SIG-M5 (cell line): ENCODE data around the gene BPIFB1.

ENCODE experiments used
- DNase-seq: peaks from one replicate; lab custom pipeline; 2025; lab: John Stamatoyannopoulos, UW

Gene BPIFB1

DNA sequence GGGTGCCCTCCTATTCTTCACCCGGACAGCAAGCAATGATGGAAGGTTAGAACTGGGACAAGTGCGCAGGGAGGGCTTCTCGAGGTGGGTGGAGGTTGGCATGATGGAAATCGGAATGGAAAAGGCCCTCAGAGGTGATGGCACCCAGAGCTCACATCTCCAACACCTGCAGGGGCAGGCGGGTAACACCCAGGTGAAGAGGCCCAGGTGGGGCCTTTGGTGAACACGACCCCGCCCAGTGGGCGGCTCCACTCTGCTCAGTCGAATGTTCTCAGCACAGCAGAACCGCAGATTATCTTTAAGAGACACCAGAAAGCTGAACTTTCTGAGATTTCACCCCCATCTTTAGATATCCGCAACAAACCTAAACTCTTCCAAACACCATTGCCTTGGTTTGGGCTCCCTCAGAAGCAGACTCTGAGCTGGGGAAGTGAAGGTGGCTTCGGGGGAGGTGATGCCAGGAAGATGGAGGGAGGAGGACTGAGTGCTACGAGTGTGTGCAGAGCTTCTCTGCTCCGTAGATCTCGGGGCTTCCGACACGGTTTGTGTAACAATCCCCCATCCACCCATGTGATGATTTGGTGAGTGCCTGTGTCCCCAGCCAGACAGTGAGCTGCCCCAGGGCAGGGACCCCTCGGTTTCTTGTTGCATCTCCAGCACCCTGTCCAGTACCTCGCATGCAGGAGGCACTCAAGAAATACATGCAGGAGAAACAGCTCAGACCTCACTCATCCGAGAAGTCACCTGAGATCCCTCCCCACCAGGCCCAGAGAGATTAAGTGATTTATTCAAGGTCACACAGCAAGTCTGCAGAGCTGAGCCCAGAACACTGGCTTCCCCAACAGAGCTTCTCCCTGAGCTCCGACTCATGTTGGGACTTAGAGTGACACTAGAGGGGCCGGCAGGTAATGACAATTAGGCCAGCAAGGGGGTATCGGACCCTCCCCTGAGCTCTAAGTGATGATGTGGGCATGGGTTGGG, 45.4 kb downstream of the BPIFB1 start:
- DNase-seq: no peak

DNA sequence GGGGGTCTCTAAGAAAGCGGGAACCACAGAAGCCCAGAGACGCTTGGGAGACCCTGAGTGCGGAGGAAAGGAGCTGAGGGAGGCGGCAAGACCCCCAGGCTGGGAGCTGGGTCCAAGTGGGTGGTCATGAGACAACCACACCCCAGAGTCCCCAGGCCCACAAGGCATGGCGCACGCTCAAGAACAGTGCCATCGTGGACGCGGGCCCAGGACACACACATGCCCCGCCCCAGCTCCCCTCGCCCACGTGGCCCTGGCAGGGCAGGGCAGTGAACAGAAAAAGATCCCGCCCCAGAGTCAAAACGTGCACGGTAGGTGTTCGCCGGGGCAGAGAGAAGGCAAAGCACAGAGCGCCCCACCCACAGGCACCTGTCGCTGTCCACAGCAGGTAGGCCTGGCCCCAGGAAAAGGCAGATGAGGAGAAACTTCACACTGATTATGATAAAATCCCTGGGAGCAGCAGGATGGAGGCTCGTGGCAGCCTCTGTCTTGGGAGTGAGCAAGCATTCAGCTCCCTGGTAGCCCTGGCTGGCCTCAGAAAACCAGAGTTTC, 50.0 kb downstream of the BPIFB1 start:
- DNase-seq: no peak

DNA sequence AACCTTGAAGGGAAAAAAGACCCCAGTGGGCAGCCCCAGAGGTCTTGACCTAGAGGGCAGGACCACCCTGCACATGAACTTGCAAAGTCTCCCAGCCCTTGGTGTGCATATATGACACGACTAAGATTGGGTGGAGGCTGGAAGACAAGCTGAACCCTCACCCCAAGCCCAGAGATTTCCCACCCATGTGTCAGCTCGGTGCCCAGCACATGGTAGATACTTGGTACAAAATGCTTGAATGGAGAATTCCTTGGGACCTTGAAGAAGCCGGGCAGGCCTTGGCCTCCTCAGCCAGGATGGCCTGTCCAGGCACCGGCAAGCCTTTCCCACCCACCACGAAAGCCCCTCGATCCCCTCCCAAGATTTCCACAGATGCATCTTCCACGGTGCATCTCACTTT, 50.6 kb downstream of the BPIFB1 start:
- DNase-seq: no peak

DNA sequence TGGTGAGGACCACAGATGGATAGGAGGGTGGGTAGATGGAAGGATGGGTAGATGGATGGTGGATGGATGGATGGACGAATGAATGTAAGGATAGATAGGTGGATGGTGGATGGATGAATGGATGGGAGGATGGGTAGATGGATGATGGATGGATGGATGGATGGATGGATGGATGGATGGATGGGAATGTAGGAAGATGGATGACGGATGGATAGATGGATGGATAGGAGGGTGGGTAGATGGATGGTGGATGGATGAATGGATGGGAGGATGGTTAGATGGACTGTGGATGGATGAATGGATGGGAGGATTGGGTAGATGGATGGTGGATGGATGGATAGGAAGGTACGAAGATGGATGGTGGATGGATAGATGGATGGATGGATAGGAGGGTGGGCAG, 51.1 kb downstream of the BPIFB1 start:
- DNase-seq: no peak

DNA sequence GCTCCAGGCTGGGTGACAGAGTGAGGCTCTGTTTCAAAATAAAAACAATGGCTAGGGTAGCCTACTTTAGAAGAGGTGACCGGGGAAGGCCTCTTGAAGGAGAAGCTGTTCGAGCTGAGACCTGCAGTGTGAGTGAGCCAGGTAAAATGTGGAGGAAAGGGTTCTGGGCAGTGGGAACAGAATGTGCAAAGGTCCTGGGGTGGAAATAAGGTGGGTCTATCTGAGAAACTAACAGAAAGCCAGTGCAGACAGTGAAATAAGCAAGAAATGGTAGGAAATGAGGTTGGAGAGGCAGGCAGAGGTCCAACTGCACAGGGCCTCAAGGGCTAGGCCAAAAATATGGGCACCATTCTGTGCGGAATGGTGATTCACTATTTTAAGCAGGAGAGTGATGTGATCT, 53.4 kb downstream of the BPIFB1 start:
- DNase-seq: no peak

DNA sequence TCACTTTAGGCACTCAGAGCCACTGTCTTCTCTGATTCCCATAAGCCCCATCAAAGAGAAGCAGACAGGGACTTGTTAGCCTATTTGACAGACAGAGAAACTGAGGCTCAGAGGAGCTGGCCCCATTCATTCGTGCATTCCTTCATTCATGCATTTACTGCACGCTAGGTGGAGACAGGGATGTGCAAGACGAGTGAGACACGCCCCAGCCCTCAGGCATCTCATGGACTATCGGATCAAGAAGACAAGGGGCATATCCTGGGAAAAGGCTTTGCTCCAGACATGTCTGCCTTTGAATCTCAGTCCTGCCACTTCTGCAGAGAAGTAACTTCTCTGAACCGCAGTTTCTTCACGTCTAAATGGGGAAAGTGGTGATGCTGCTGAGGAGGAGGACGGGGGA, 54.1 kb downstream of the BPIFB1 start:
- DNase-seq: no peak

DNA sequence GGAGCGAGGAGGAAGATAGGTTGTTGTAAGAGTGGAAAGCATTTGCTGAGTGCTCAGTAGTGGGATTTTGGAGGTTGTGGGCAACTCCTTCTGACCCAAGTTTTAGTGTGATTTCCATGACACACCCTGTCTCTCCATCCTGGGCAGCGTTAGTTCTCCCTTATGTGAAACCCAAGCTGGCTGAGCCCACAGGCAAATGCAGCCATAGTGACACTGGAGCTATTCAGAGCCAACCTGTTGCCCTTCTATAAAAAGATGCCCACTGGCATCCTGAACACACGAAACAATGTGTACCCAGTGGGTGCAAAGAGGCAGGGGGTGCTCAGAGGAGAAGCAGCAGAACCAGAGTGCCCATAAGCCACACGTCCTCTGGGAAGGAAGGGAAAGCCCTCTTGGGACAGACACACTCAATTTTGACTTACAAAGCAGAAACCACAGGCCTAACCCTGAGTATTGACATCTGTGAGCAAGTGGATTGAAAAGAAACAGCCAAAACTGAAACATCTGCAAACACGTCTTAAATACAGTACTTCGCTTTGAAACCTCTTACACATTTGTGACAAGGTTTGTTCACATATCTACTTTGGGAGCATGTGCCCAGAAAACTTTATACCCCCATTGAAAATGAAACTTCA, 54.6 kb downstream of the BPIFB1 start:
- DNase-seq: no peak

DNA sequence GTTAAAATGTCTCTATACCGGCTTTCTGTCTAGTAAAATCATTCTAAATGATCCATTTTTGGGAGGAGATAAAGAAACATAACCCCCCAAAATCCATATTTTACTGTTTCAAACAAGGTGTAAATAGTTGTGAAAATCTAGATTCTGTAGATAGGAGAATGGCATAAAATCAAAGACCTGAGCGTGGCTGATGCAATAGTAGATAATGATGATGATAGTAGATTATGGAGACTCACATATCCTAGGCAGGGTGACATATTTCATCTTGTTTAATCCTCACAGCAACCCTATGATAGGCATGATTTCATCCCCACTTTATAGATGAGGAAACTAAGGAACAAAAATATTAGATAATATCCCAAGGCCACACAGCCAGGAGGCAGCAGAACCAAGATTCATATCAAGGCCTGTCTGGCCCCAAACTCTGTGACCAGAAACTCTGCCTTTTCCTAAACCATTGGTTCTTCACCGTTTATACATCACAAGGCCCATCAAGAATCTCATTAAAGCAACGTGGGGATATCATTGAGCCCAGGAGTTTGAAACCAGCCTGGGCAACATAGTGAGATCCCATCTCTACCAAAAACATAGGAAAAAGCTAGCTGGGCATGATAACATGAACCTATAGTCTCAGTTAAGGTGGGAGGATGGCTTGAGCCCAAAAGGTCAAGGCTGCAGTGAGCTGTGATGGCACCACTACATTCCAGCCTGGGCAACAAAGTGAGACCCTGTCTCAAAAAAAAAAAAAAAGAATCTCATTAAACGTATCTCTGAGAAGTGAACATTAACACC, 55.6 kb downstream of the BPIFB1 start:
- no peak for DNase-seq

DNA sequence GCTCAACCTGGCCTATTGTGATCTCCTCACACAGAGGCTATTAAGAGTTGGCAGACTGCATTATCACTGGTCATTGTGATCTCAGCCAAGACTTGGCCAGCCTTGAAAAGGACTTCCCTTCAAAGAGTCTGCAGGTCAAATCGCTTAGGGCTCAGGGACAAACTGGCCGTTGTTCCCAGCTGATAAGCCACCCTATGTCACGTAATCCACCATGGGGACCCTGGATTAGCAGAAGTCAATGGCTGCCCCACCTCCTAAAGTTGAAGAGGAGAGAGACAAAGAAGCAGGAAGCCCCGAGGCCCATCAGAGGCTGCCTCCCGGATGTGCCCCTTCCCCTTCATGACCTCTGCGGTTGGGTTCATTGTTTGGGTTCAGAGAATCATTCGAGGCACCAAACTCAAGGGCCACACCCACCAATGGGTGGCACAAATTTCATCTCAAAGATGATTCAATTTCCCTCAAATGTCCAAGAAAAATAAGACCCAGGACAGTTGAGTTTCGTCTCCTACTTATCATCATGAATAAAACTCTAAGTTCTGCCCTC, 56.6 kb downstream of the BPIFB1 start:
- no peak for DNase-seq

DNA sequence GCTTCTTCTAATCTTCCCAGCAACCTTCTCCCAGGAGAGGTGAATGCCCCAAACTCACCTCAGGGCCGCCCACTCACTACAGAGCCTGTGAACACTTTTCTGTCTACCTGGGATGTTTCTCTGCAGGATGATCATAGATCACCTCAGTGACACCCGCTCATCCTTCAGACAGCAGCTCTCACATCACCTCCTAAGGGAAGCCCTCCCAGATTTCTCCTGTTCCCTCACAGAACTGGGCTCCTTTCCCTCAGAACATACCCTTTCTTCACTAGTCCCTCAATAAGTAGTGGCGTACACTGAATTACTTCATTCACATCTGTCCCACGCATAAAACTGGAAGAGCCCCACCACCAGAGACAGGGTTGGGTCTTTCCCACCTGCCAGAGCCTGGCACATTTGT, 60.5 kb downstream of the BPIFB1 start:
- DNase-seq: no peak

DNA sequence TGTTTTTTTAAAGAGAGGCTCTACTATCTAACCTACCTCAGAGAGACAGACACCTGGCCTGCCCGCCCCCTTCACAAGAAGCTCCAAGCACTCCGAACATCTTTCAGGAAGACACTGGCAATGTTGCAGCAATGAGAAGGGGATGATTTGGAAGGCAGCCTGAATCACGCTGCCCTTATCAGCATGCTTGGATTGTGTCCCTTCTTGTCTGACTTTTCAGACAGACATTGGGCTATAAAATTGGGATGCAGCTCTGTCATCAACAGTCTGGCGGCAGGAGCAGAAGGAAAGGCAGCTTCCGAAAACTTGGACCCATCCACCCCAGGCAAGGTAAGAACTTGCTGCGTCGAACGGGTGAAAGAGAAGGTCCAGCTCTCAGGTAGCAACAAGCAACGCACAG, 62.3 kb downstream of the BPIFB1 start:
- no peak for DNase-seq

DNA sequence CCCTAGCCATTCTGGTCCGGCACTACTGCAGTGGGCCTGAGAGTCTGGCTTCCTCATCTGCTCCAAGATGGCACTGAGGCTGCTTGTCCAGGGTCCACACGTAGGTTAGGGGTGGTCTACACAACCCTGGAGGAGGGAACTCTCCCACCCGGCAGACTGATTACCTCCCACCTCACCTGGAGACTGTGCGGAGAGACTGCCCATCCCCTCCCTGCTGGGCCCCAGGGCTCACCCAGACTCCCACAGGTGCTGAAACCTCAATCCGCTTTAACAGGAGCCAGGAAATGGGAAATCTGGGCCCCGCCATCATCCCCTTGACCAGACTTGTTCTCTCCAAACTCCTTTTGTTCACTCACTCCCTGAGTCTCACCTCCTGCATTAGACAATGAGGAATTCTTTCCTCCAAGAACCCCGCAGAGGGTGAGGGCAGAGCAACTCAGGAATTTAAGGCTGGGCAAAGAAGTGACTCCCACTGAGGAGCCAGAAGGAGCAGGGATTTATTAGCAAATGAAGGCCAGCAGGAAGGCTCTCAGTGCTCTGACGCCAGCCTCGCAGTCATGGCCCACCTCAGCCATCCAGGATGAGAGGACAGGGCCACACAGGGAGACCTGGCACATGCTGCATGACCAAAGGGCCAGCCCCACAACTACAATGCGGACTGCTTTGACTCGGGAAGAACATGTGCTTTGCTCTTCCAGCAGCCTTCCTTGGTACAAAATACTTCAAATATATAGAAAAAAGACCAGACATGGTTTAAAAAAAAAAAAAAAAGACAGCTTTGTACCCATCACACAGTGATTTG, 65.3 kb downstream of the BPIFB1 start:
- no peak for DNase-seq

DNA sequence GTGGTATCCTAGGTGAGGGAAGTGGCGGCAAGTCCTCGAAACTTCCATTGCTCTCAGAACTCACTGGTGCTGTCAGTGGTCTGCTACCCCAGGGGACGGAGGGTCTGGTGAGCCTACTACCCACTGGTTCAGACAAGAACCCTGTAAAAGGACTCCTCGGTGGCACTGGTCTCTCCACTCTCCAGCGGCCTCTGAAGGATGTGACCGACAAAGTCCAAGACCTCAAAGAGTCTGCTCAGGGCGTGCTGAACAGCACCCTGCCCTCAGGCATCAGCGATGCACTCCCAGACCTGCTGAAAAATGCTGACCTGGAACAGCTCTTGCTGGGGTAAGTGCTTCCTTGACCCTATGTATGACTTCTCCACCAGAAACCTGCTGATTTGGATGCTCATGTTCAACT, 66.5 kb downstream of the BPIFB1 start:
- DNase-seq: no peak

DNA sequence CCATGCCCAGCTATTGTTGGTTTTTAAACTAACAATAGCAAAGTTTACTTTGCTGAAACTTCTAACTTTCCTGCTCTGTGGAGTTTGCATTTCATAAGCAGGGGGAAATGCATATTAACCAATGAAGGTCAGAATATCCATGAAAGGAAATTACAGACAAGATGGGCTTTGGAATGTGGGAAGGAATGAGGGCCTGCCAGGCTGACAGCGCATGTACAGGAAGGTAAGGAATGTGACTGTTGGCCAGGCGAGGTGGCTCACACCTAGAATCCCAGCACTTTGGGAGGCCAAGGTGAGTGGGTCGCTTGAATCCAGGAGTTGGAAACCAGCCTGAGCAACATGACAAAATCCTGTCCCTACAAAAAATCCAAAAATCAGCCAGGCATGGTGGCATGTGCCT, 68.7 kb downstream of the BPIFB1 start:
- no peak for DNase-seq

DNA sequence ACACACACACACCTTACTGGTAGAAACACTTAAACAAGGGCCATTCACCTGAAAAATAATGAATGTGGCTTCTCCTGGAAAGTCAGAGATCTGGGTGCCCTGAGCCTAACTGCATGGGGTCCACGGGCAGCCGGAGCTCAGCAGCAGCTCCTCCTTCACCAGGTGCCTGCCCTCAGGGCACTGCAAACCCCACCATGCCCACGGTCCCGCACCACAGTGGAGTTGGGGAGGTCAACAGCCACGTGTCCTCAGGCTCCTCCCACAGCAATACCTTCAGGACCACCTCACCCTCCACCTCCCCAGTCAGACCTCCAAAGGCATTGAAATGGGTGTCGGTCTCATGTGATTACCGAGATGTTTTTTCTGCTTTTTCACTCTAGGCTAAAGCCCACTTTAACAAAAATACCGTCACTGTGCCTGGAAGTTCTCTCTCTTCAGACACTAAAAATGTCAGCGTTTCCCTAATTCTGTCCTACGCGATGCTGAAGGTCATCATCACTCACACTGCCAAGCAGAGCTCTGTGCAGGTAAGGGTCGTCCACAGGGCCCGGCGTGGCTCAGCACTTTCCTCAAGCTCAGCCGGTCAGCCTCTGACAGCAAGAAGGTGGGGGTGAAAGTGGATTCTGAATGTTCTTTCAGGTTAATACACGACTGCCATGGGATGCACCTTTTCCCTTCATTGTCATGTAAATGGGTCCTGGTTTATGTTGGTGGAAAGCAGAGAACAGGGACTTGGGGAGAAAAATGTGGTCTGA, 69.4 kb downstream of the BPIFB1 start:
- DNase-seq: no peak

DNA sequence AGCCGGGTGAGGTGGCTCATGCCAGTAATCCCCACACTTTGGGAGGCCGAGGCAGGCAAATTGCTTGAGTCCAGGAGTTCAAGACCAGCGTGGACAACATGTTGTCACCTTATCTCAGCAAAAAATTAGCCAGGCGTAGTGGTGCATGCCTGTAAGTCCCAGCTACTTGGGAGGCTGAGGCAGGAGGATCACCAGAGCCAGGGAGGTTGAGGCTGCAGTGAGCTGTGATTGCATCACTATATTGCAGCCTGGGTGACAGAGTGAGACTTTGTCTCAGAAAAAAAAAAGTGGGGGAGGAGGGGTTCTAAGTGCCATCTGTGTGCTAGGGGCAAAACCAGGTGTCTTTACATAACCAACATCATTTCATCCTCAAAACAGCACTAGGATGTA, 70.0 kb downstream of the BPIFB1 start:
- no peak for DNase-seq
